ENCODE measurements around the gene IFNL3.

DNA sequence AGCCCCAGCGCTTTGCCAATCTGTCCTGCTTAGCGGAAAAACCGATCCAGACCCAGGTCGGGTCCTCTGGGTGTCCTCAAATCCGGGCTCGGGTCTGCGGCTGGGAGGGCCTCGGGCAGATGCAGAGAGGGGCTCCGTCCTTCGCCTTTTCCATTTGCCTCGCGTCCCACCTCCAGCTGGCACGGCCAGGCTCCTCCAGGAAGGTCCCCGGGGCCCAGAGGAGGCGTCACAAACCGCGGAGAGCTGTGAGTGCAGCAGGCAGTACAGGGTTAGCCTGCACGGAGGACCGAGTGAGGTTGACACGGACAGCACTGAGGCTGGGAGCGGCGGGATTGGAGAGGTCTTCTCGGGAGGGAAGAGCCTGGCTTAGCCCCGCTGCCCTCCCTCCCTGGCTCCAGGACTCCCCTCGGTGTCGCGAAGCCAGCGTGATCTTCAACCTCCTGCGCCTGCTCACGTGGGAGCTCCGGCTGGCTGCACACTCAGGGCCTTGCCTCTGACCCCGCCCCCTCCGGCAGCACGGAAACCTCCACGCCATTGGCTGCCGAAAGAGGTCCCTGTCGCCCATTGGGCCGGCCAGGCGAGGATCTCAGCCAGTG is 20.6 kb upstream of the IFNL3 start:
- TF ChIP-seq, protein P1, sequence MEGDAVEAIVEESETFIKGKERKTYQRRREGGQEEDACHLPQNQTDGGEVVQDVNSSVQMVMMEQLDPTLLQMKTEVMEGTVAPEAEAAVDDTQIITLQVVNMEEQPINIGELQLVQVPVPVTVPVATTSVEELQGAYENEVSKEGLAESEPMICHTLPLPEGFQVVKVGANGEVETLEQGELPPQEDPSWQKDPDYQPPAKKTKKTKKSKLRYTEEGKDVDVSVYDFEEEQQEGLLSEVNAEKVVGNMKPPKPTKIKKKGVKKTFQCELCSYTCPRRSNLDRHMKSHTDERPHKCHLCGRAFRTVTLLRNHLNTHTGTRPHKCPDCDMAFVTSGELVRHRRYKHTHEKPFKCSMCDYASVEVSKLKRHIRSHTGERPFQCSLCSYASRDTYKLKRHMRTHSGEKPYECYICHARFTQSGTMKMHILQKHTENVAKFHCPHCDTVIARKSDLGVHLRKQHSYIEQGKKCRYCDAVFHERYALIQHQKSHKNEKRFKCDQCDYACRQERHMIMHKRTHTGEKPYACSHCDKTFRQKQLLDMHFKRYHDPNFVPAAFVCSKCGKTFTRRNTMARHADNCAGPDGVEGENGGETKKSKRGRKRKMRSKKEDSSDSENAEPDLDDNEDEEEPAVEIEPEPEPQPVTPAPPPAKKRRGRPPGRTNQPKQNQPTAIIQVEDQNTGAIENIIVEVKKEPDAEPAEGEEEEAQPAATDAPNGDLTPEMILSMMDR (IDR thresholded peaks at IDR 0.05; ENCODE audit: low read depth, low read length, poor library complexity, severe bottlenecking): no peak
- no peak for TF ChIP-seq EZH2phosphoT487 (IDR thresholded peaks at IDR 0.05; ENCODE audit: borderline replicate concordance, low read length)

Data from DOHH2 (cell line).